Transverse colon (tissue), 4 donors: Measurements from ENCODE around the gene ASB5. TPM values are rescaled to one million over a fixed set of nuclear protein-coding genes. Genes with fewer than 3 reads are reported as not detected.

ENCODE experiments used
- DNase-seq: peaks from one replicate; pipeline ENCODE4 v3.0.0-alpha.2; 2019
- H3K27ac ChIP-seq, 4 donors: fragments of 200-600 bp; sonication (generic); 2 replicates each; pipeline ENCODE4 v1.5.1; 2016 to 2018; ENCODE audit warnings: inconsistent platforms in 4 of 4
- H3K27me3 ChIP-seq: fragments of 200-600 bp; sonication (generic); 2 replicates; pipeline ENCODE4 v1.5.1; 2017; ENCODE audit warnings: inconsistent platforms
- H3K36me3 ChIP-seq, 4 donors: fragments of 200-600 bp; sonication (generic); 2 replicates each; pipeline ENCODE4 v1.5.1; 2017 to 2019; ENCODE audit warnings: inconsistent platforms in 4 of 4
- H3K4me1 ChIP-seq, 4 donors: fragments of 200-600 bp; sonication (generic); 2 replicates each; pipeline ENCODE4 v1.5.1; 2017 to 2020; ENCODE audit warnings: inconsistent platforms in 4 of 4
- H3K4me3 ChIP-seq, 4 donors: fragments of 200-600 bp; sonication (generic); 1 replicate in 1 of 4; 2 replicates in 3 of 4; pipeline versions ENCODE4 v1.5.1 to v1.6.1; 2017 to 2019; ENCODE audit warnings: inconsistent platforms in 4 of 4
- H3K9me3 ChIP-seq, 2 donors: fragments of 200-600 bp; sonication (generic); 2 replicates each; pipeline ENCODE4 v1.5.1; 2017 to 2019; ENCODE audit warnings: inconsistent platforms in 2 of 2
- EP300 ChIP-seq: sonication (generic); formaldehyde crosslinking; IDR thresholded peaks from one replicate; pipeline ENCODE4 v1.6.1; 2017; ENCODE audit warnings: antibody characterized with exemption, low read depth
- POLR2A ChIP-seq: fragments of 450-650 bp; IDR thresholded peaks from one replicate; pipeline ENCODE4 v1.6.1; 2016; ENCODE audit warnings: antibody characterized with exemption, mild to moderate bottlenecking, moderate library complexity
- POLR2AphosphoS5 ChIP-seq, 3 donors: sonication (generic); formaldehyde crosslinking; IDR thresholded peaks; one replicate each; pipeline ENCODE4 v1.6.1; 2016; ENCODE audit warnings: antibody characterized with exemption in 3 of 3
- WGBS, 2 donors: methylation state at CpG; one replicate each; pipeline ENCODE4 v1.1.5; 2018; ENCODE audit warnings: low coverage in 1 of 2; 5-methylcytosine and 5-hydroxymethylcytosine counted together
- in situ Hi-C, 4 donors: fragments of 200-750 bp; cut with MboI; loops; one replicate each; pipeline versions ENCODE4 v1.15.0 to v1.15.1; 2017; ENCODE audit warnings: low sequenced_read_pairs in 3 of 4, low pct_ligation_motif_present in 1 of 4, low pct_unique_long_range_greater_than_20kb in 1 of 4
- intact Hi-C: fragments of 100-400 bp; cut with DNase I; formaldehyde crosslinking; loops from one replicate; pipeline ENCODE4 v1.15.1; 2023; ENCODE audit warnings: low total_unique reads
- total RNA-seq, 4 donors: library from RNA; depleted of rRNA; stranded (reverse); fragments of >200 nt; gene quantifications; one replicate each; pipeline ENCODE4 v1.1.0, GENCODE V29; 2016
- TF ChIP-seq, protein P1 (sequence below), 5 experiments: fragments of 200-600 bp in 3 of 5; fragments of 450-650 bp in 2 of 5; sonication (generic) in 3 of 5; IDR thresholded peaks; 1 replicate in 2 of 5; 2 replicates in 3 of 5; pipeline ENCODE4 v1.5.1; 2016 to 2017; ENCODE audit warnings: antibody characterized with exemption in 5 of 5, inconsistent platforms in 3 of 5, mild to moderate bottlenecking in 2 of 5, moderate library complexity in 1 of 5

The ASB5 gene
- total RNA-seq, 4 donors from 2014 or later: 1.4 to 3.8 (median 1.8) TPM; not detected in 1

- no peak for DNase-seq
- H3K4me3 ChIP-seq: no peak overlapping the region
- TF ChIP-seq, protein P1, sequence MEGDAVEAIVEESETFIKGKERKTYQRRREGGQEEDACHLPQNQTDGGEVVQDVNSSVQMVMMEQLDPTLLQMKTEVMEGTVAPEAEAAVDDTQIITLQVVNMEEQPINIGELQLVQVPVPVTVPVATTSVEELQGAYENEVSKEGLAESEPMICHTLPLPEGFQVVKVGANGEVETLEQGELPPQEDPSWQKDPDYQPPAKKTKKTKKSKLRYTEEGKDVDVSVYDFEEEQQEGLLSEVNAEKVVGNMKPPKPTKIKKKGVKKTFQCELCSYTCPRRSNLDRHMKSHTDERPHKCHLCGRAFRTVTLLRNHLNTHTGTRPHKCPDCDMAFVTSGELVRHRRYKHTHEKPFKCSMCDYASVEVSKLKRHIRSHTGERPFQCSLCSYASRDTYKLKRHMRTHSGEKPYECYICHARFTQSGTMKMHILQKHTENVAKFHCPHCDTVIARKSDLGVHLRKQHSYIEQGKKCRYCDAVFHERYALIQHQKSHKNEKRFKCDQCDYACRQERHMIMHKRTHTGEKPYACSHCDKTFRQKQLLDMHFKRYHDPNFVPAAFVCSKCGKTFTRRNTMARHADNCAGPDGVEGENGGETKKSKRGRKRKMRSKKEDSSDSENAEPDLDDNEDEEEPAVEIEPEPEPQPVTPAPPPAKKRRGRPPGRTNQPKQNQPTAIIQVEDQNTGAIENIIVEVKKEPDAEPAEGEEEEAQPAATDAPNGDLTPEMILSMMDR (IDR thresholded peaks at IDR 0.05): no peak
- no peak for TF ChIP-seq EP300
- TF ChIP-seq POLR2AphosphoS5 (IDR thresholded peaks at IDR 0.05): no peak
- TF ChIP-seq POLR2A: no peak
- 79 to 82% methylated on average over 1 of the region's 1 CpG for WGBS, 2 donors
- in situ Hi-C loops: no loop called here
- no peaks in the 10 kb centered on the region for H3K36me3 ChIP-seq
- H3K4me1 ChIP-seq: no peaks in the 10 kb centered on the region
- no peak overlapping the region for H3K27ac ChIP-seq
- H3K27me3 ChIP-seq: no peaks in the 10 kb centered on the region
- intact Hi-C loops: no loop called here
- no peaks in the 10 kb centered on the region for H3K9me3 ChIP-seq
Observed at GRCh38 chr4:176293660-176294059, 24.6 kb upstream of the ASB5 start.

GRCh38 chr4:176292920-176293319, 23.9 kb upstream of the ASB5 start:
- intact Hi-C loops (no loop called here), in situ Hi-C loops (no loop called here)
- Histone ChIP-seq H3K27me3 (no peaks in the 10 kb centered on the region), H3K9me3 (no peaks in the 10 kb centered on the region), H3K27ac (no peak overlapping the region), H3K4me3 (no peak overlapping the region), H3K36me3 (no peaks in the 10 kb centered on the region), H3K4me1 (no peaks in the 10 kb centered on the region)
- 60 to 78% methylated on average over 1 of the region's 1 CpG for WGBS, 2 donors
- TF ChIP-seq, protein P1 (IDR thresholded peaks at IDR 0.05): no peak
- TF ChIP-seq EP300 (no peak), POLR2A (no peak), POLR2AphosphoS5 (IDR thresholded peaks at IDR 0.05) (no peak)
- DNase-seq: no peak

DNA sequence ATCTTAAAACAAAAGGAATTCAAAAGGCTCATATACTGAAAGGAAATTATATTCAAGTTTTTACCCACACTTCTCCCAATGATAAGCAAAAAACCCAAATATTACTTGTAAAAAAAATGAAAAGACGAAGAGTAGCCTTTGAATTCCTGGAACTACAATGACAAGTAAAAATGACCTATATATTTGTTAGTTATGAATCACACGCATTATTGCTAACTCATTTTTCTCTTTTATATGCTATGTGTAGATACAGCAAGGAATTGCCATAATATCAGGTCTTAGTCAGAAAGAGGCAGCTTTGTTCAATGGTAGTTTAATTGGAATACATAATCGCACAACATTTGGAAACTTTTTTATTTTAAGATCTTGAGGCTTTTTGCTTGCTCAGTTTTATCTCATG, 22.7 kb upstream of the ASB5 start:
- Histone ChIP-seq H3K36me3 (no peaks in the 10 kb centered on the region), H3K4me1 (no peaks in the 10 kb centered on the region), H3K27me3 (no peaks in the 10 kb centered on the region), H3K4me3 (no peak overlapping the region), H3K27ac (no peak overlapping the region), H3K9me3 (no peaks in the 10 kb centered on the region)
- intact Hi-C loops (no loop called here), in situ Hi-C loops (no loop called here)
- TF ChIP-seq EP300 (no peak), POLR2AphosphoS5 (IDR thresholded peaks at IDR 0.05) (no peak), POLR2A (no peak)
- TF ChIP-seq, protein P1 (IDR thresholded peaks at IDR 0.05): no peak
- no peak for DNase-seq
- 68 to 92% methylated on average over 3 of the region's 3 CpGs for WGBS, 2 donors

DNA sequence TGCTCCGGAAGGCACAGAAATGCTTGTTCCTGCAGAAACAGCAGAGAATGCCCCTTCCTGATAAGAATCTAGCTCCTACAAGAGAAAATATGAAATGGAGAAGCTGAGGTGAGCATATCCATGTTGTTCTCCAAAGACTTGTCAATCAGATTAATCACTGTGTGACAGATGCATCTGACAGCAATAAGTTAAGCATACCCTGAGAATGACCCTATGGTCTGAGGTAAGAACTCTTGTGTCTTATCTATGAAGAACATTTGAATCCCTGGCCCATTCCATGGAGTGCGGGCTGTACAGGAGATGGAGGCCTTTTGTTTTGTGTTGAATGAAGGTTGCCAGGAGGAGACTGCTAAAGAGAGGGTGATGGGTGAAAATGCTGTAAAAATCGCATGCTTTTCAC, 21.5 kb upstream of the ASB5 start:
- 89 to 100% methylated on average over 2 to 3 of the region's 3 CpGs for WGBS, 2 donors
- no peaks in the 10 kb centered on the region for H3K27me3 ChIP-seq
- intact Hi-C loops: no loop called here

More for the DNA sequence above, 21.5 kb upstream of the ASB5 start:
- DNase-seq: no peak
- no peak overlapping the region for H3K4me3 ChIP-seq
- in situ Hi-C loops: no loop called here
- H3K9me3 ChIP-seq: no peaks in the 10 kb centered on the region
- peaks cover 0 to 3% (median 0%) of the 10 kb centered on the region in 4 donors for H3K4me1 ChIP-seq
- no peaks in the 10 kb centered on the region for H3K36me3 ChIP-seq
- TF ChIP-seq, protein P1 (IDR thresholded peaks at IDR 0.05): no peak
- no peak for TF ChIP-seq POLR2A
- TF ChIP-seq POLR2AphosphoS5 (IDR thresholded peaks at IDR 0.05): no peak
- no peak for TF ChIP-seq EP300
- no peak overlapping the region for H3K27ac ChIP-seq
